Measurements from ENCODE around the gene CTTNBP2NL. TPM values are rescaled to one million over a fixed set of nuclear protein-coding genes. Genes with fewer than 3 reads are reported as not detected.

Gene CTTNBP2NL
- total and polyA plus RNA-seq, 12 donors: 3.9 to 20.6 (median 15.7) TPM

DNA sequence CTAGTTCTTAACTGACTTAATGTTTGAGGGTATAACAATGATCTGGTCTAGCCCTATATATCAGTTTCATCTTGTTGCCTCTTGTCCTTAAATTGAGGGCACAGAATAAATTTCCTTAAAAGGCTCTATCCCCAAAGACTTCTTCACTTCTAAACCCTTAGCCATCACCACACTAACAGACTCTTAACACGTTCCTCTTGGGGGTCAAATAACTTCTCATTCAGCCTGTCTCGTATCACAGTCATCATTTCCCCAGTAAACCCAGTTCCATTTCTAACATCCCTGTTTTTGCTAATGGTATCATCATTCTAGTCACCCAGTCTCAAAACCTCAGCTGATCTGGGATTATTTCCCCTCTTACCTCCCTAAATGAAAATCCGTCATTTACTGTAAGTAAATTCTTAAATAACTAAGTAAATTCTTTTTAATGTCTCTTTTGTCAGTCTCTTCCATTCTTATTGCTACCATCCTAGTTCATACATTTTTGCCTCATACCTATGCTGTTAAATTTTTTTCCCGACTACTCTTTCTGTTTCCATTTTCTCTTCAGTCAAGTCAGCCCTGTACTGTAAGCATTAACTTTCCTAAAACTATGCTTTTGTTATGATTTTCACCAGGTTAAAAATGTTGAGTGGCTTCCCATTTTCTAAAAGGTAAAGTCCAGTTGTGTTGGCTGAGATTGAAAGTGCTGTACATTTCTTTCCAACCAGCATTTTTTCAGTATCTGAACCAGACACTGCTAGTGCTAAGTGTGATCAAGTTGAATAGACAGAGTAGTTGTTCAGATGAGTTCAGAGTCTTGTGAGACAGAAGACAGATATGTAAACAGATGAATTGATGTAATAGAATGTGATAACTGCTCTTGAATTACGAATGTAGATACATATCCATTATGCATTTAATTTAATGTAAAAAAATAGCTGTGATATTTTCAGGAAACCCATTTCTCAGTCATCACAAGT is 6.9 kb downstream of the CTTNBP2NL start:
- ATAC-seq: no peak
- Histone ChIP-seq H3K9me3 (no peaks in the 10 kb centered on the region), H3K4me1 (peaks cover 0 to 76% (median 56%) of the 10 kb centered on the region in 9 donors), H3K4me3 (no peak overlapping the region), H3K27me3 (no peaks in the 10 kb centered on the region), H3K27ac (no peak overlapping the region), H3K36me3 (no peaks in the 10 kb centered on the region)
- WGBS, 2 donors: 86 to 88% methylated on average over 5 of the region's 5 CpGs
- intact Hi-C loops (cut with DNase I): loop anchor here in 1 of 10 donors (5.0 kb wide), 1 partner anchor 54 kb away; no protein-coding TSS in a partner anchor
- no peak for DNase-seq
- TF ChIP-seq, protein P1, sequence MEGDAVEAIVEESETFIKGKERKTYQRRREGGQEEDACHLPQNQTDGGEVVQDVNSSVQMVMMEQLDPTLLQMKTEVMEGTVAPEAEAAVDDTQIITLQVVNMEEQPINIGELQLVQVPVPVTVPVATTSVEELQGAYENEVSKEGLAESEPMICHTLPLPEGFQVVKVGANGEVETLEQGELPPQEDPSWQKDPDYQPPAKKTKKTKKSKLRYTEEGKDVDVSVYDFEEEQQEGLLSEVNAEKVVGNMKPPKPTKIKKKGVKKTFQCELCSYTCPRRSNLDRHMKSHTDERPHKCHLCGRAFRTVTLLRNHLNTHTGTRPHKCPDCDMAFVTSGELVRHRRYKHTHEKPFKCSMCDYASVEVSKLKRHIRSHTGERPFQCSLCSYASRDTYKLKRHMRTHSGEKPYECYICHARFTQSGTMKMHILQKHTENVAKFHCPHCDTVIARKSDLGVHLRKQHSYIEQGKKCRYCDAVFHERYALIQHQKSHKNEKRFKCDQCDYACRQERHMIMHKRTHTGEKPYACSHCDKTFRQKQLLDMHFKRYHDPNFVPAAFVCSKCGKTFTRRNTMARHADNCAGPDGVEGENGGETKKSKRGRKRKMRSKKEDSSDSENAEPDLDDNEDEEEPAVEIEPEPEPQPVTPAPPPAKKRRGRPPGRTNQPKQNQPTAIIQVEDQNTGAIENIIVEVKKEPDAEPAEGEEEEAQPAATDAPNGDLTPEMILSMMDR (IDR thresholded peaks at IDR 0.05): no peak

DNA sequence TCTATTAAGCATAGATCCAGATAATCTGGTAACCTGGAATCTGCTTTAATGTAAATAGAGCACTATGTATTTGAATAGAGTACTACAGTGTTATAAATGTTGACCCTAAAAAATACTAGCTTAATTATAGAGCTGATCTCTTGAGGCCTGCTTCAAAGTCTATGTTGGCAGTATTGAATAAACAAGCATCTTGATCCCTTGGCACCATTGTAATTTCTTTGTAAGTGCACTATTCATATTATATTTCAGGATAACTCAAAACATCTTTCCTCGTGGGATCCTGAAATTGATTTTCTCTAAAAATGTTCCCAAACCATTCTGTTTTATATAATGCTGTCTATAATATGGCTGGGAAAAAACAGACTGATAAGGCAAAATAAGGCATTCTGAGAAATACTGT is 10.8 kb downstream of the CTTNBP2NL start:
- 88 to 92% methylated on average over 1 of the region's 1 CpG for WGBS, 2 donors
- intact Hi-C loops (cut with DNase I): no loop called here
- Histone ChIP-seq H3K4me3 (no peak overlapping the region), H3K4me1 (peaks cover 0 to 43% (median 30%) of the 10 kb centered on the region in 9 donors), H3K27ac (no peak overlapping the region), H3K27me3 (no peaks in the 10 kb centered on the region), H3K36me3 (peaks cover 0 to 3% (median 0%) of the 10 kb centered on the region in 9 donors), H3K9me3 (no peaks in the 10 kb centered on the region)
- DNase-seq (no peak), ATAC-seq (no peak)
- TF ChIP-seq, protein P1 (IDR thresholded peaks at IDR 0.05): no peak

DNA sequence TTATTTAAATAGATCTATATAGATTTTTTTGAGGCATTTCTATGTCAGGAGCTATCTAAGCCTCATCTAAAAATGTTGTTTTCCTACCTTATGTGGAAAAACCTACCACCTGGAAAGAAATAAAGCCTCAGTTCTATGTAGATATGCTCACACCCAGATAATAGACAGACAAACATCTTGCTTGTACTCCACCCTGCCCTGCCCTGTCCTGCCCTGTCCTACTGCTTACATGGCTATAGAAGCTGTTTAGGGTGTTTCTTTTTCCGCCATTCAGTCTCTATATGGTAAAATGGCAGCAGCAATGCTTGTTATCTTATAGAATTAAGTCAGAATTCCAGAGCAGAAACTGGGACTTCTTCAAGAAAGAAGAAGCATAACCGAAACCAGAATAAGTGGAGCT is 13.4 kb downstream of the CTTNBP2NL start:
- DNase-seq (no peak), ATAC-seq (no peak)
- Histone ChIP-seq H3K27me3 (no peaks in the 10 kb centered on the region), H3K9me3 (no peaks in the 10 kb centered on the region), H3K4me1 (peaks cover 0 to 28% (median 16%) of the 10 kb centered on the region in 9 donors), H3K27ac (no peak overlapping the region), H3K4me3 (no peak overlapping the region), H3K36me3 (peaks cover 0 to 30% (median 14%) of the 10 kb centered on the region in 9 donors)
- intact Hi-C loops (cut with DNase I): no loop called here
- TF ChIP-seq, protein P1 (IDR thresholded peaks at IDR 0.05): no peak
- WGBS, 2 donors: 98 to 99% methylated on average over 2 of the region's 2 CpGs

DNA sequence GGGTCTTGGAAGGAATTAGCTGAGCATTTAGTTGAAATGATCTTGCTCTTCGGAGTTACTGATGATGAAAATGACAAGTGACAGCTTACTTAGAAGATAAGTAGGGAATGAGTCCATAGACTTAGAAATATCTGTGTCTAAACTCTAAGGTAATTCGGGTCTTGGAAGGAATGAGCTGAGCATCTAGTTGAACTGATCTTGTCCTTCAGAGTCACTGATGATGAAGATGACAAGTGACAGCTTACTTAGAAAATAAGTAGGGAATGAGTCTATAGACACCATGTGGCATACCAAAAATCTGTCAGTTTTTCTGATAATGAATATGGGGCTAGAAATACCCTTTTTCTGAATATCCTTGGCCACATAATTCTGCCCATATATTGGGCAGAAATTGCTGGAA is 14.7 kb downstream of the CTTNBP2NL start:
- H3K4me3 ChIP-seq: no peak overlapping the region
- H3K4me1 ChIP-seq: peaks cover 0 to 23% (median 11%) of the 10 kb centered on the region in 9 donors
- DNase-seq (no peak), ATAC-seq (no peak)
- TF ChIP-seq, protein P1 (IDR thresholded peaks at IDR 0.05): no peak
- H3K27ac ChIP-seq: no peak overlapping the region
- intact Hi-C loops (cut with DNase I): no loop called here
- WGBS, 2 donors: 82 to 84% methylated on average over 2 of the region's 2 CpGs
- H3K36me3 ChIP-seq: peaks cover 0 to 42% (median 20%) of the 10 kb centered on the region in 9 donors
- H3K27me3 ChIP-seq: no peaks in the 10 kb centered on the region
- no peaks in the 10 kb centered on the region for H3K9me3 ChIP-seq
